ENCODE data around the gene FNDC5. TPM values are rescaled to one million over a fixed set of nuclear protein-coding genes. Genes with fewer than 3 reads are reported as not detected.

FNDC5 gene
- polyA plus RNA-seq, 1 donor (not counting 4 experiments of a cell fraction or from before 2014, with no cell fraction given) = not detected

GRCh38 chr1:32883338-32884031 lies 12.8 kb upstream of the FNDC5 start:
- TF ChIP-seq, protein P1, sequence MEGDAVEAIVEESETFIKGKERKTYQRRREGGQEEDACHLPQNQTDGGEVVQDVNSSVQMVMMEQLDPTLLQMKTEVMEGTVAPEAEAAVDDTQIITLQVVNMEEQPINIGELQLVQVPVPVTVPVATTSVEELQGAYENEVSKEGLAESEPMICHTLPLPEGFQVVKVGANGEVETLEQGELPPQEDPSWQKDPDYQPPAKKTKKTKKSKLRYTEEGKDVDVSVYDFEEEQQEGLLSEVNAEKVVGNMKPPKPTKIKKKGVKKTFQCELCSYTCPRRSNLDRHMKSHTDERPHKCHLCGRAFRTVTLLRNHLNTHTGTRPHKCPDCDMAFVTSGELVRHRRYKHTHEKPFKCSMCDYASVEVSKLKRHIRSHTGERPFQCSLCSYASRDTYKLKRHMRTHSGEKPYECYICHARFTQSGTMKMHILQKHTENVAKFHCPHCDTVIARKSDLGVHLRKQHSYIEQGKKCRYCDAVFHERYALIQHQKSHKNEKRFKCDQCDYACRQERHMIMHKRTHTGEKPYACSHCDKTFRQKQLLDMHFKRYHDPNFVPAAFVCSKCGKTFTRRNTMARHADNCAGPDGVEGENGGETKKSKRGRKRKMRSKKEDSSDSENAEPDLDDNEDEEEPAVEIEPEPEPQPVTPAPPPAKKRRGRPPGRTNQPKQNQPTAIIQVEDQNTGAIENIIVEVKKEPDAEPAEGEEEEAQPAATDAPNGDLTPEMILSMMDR (optimal IDR thresholded peaks at IDR 0.05 in 1 of 3, IDR thresholded peaks at IDR 0.05 in 1 of 3, conservative IDR thresholded peaks at IDR 0.05 in 1 of 3; ENCODE audit: extremely low read depth in 1 of 3, insufficient read depth in 2 of 3, low read length in 3 of 3) = no peak
- no peak for TF ChIP-seq EZH2 (IDR thresholded peaks at IDR 0.05; ENCODE audit: low read length)
- DNase-seq (ENCODE audit: low read depth, low spot score) (no peak), FAIRE-seq (no peak)
- no peaks in the 10 kb centered on the region for H3K79me2 ChIP-seq (ENCODE audit: control insufficient read depth, insufficient read depth, low read length)
- no peak overlapping the region for H3K27ac ChIP-seq (ENCODE audit: control insufficient read depth, insufficient read depth, low read length)
- no peak overlapping the region for H3K4me2 ChIP-seq (ENCODE audit: control insufficient read depth, extremely low read depth, insufficient read depth, low read depth, low read length)
- H3K4me3 ChIP-seq (ENCODE audit: control insufficient read depth in 2 of 3, extremely low read depth in 1 of 3, insufficient read depth in 2 of 3, low read depth in 1 of 3, low read length in 3 of 3) = no peak overlapping the region
- H2AFZ ChIP-seq (ENCODE audit: control insufficient read depth, low read length) = no peak overlapping the region
- no peaks in the 10 kb centered on the region for H3K36me3 ChIP-seq (ENCODE audit: control insufficient read depth in 2 of 2, extremely low read depth in 1 of 2, insufficient read depth in 2 of 2, low read length in 2 of 2)
- H3K9ac ChIP-seq (ENCODE audit: control insufficient read depth, extremely low read depth, insufficient read depth, low read length) = no peak overlapping the region
- H3K9me3 ChIP-seq (ENCODE audit: control insufficient read depth, low read depth, low read length) = no peaks in the 10 kb centered on the region
- dilution Hi-C loops (cut with MboI; ENCODE audit: extremely low pct_ligation_motif_present, low sequenced_read_pairs) = no loop called here
- no peaks in the 10 kb centered on the region for H3K9me1 ChIP-seq (ENCODE audit: control insufficient read depth, extremely low read depth, insufficient read depth, low read length)
- H3K27me3 ChIP-seq (ENCODE audit: control insufficient read depth, extremely low read depth, insufficient read depth, low read length) = peaks cover 38% of the 10 kb centered on the region
- no peaks in the 10 kb centered on the region for H3K4me1 ChIP-seq (ENCODE audit: control insufficient read depth, extremely low read depth, insufficient read depth, low read length)
- H4K20me1 ChIP-seq (ENCODE audit: control insufficient read depth, extremely low read depth, insufficient read depth, low read length) = peaks cover 4% of the 10 kb centered on the region

GRCh38 chr1:32881871-32882850 lies 11.4 kb upstream of the FNDC5 start:
- no peak for FAIRE-seq

More at GRCh38 chr1:32881871-32882850, 11.4 kb upstream of the FNDC5 start:
- Histone ChIP-seq H3K4me2 (ENCODE audit: control insufficient read depth, extremely low read depth, insufficient read depth, low read depth, low read length) (no peak overlapping the region), H3K79me2 (ENCODE audit: control insufficient read depth, insufficient read depth, low read length) (no peaks in the 10 kb centered on the region), H3K4me3 (ENCODE audit: control insufficient read depth in 2 of 3, extremely low read depth in 1 of 3, insufficient read depth in 2 of 3, low read depth in 1 of 3, low read length in 3 of 3) (no peak overlapping the region), H3K27me3 (ENCODE audit: control insufficient read depth, extremely low read depth, insufficient read depth, low read length) (peaks cover 26% of the 10 kb centered on the region), H3K4me1 (ENCODE audit: control insufficient read depth, extremely low read depth, insufficient read depth, low read length) (no peaks in the 10 kb centered on the region), H3K9ac (ENCODE audit: control insufficient read depth, extremely low read depth, insufficient read depth, low read length) (no peak overlapping the region), H2AFZ (ENCODE audit: control insufficient read depth, low read length) (no peak overlapping the region), H4K20me1 (ENCODE audit: control insufficient read depth, extremely low read depth, insufficient read depth, low read length) (peaks cover 3% of the 10 kb centered on the region), H3K27ac (ENCODE audit: control insufficient read depth, insufficient read depth, low read length) (no peak overlapping the region), H3K9me3 (ENCODE audit: control insufficient read depth, low read depth, low read length) (no peaks in the 10 kb centered on the region), H3K36me3 (ENCODE audit: control insufficient read depth in 2 of 2, extremely low read depth in 1 of 2, insufficient read depth in 2 of 2, low read length in 2 of 2) (no peaks in the 10 kb centered on the region), H3K9me1 (ENCODE audit: control insufficient read depth, extremely low read depth, insufficient read depth, low read length) (no peaks in the 10 kb centered on the region)
- dilution Hi-C loops (cut with MboI; ENCODE audit: extremely low pct_ligation_motif_present, low sequenced_read_pairs) = no loop called here
- no peak for TF ChIP-seq EZH2 (IDR thresholded peaks at IDR 0.05; ENCODE audit: low read length)
- TF ChIP-seq, protein P1 (optimal IDR thresholded peaks at IDR 0.05 in 1 of 3, IDR thresholded peaks at IDR 0.05 in 1 of 3, conservative IDR thresholded peaks at IDR 0.05 in 1 of 3; ENCODE audit: extremely low read depth in 1 of 3, insufficient read depth in 2 of 3, low read length in 3 of 3) = no peak
- DNase-seq (ENCODE audit: low read depth, low spot score) = no peak

All from keratinocyte (primary cell).